Body of pancreas (tissue), 4 donors: Measurements from ENCODE around the gene CENPK.

Experiments used
- POLR2A ChIP-seq, 3 donors: fragments of 450-650 bp; IDR thresholded peaks; one replicate each; pipeline ENCODE4 v1.6.1; 2016; ENCODE audit warnings: antibody characterized with exemption in 3 of 3, mild to moderate bottlenecking in 2 of 3
- TF ChIP-seq, protein P1 (sequence below), 7 experiments: fragments of 450-650 bp in 4 of 7; fragments of 200-600 bp in 3 of 7; sonication (generic) in 3 of 7; IDR thresholded peaks; one replicate each; pipeline ENCODE4 v1.5.1; 2016 to 2019; ENCODE audit warnings: antibody characterized with exemption in 7 of 7

DNA sequence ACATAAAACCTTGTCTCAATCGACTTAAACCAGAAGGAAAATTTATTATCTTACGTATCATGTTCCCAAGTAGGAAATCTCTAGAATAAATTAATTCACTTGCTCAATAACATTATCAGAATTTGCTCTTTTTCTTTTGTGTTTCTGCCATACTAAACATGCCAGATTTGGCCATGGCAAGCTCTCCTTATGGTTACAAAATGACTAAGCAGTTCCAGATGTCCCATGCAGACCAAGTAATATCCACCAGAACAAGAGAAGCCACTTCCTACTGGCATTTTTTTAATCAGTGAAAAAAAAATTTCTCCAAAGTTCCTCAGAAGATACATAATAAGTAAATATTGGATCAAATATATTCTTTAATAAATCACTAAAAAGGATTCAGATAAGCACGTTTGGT, 56.0 kb downstream of the CENPK start:
- TF ChIP-seq, protein P1, sequence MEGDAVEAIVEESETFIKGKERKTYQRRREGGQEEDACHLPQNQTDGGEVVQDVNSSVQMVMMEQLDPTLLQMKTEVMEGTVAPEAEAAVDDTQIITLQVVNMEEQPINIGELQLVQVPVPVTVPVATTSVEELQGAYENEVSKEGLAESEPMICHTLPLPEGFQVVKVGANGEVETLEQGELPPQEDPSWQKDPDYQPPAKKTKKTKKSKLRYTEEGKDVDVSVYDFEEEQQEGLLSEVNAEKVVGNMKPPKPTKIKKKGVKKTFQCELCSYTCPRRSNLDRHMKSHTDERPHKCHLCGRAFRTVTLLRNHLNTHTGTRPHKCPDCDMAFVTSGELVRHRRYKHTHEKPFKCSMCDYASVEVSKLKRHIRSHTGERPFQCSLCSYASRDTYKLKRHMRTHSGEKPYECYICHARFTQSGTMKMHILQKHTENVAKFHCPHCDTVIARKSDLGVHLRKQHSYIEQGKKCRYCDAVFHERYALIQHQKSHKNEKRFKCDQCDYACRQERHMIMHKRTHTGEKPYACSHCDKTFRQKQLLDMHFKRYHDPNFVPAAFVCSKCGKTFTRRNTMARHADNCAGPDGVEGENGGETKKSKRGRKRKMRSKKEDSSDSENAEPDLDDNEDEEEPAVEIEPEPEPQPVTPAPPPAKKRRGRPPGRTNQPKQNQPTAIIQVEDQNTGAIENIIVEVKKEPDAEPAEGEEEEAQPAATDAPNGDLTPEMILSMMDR (IDR thresholded peaks at IDR 0.05), result no peak
- no peak for TF ChIP-seq POLR2A (IDR thresholded peaks at IDR 0.05)
